Retinal pigment epithelial cell (primary cell): ENCODE results near the gene FDX2.
"Not testable (repeated sequence)": the region's sequence is repeated elsewhere in the genome, so short reads cannot be mapped to it uniquely, and the experiment has no call there.

ENCODE experiments used
- DNase-seq: peaks from one replicate; pipeline ENCODE4 v3.0.0-alpha.2; 2010; ENCODE audit warnings: low read depth
- H3K4me3 ChIP-seq: 2 replicates; pipeline ENCODE4 v1.5.1; 2011; ENCODE audit warnings: mild to moderate bottlenecking, low read length, control low read depth, moderate library complexity
- CTCF ChIP-seq: conservative IDR thresholded peaks from 2 replicates; pipeline ENCODE4 v1.5.1; 2011; ENCODE audit warnings: low read depth, low read length, control low read depth, inconsistent platforms

FDX2 gene

GRCh38 chr19:10284960-10285278 lies 30.9 kb downstream of the FDX2 start:
- no peak for TF ChIP-seq CTCF
- DNase-seq: no peak
- no peak overlapping the region for H3K4me3 ChIP-seq

GRCh38 chr19:10284065-10284959 lies 31.5 kb downstream of the FDX2 start:
- TF ChIP-seq CTCF: no peak
- H3K4me3 ChIP-seq: no peak overlapping the region
- DNase-seq: no peak

- TF ChIP-seq CTCF: no peak
- no peak overlapping the region for H3K4me3 ChIP-seq
- no peak for DNase-seq
Measured at GRCh38 chr19:10283301-10284064, 32.3 kb downstream of the FDX2 start.

GRCh38 chr19:10282043-10282442 lies 33.8 kb downstream of the FDX2 start:
- H3K4me3 ChIP-seq, DNase-seq: not testable (repeated sequence)

GRCh38 chr19:10279737-10280442 lies 35.9 kb downstream of the FDX2 start:
- no peak for DNase-seq
- TF ChIP-seq CTCF: no peak

GRCh38 chr19:10278935-10279334 lies 36.9 kb downstream of the FDX2 start:
- no peak overlapping the region for H3K4me3 ChIP-seq
- no peak for TF ChIP-seq CTCF
- DNase-seq: no peak

More at GRCh38 chr19:10279737-10280442, 35.9 kb downstream of the FDX2 start:
- H3K4me3 ChIP-seq: no peak overlapping the region
